Sigmoid colon (tissue), 3 donors: ENCODE results near the gene ITGA7.

ENCODE experiments used
- POLR2A ChIP-seq, 2 donors: fragments of 450-650 bp; IDR thresholded peaks; one replicate each; pipeline ENCODE4 v1.6.1; 2016; ENCODE audit warnings: antibody characterized with exemption in 2 of 2, mild to moderate bottlenecking in 2 of 2, moderate library complexity in 2 of 2
- TF ChIP-seq, protein P1 (sequence below), 4 experiments: fragments of 450-650 bp in 3 of 4; fragments of 200-600 bp in 1 of 4; IDR thresholded peaks; one replicate each; pipeline ENCODE4 v1.5.1; 2016 to 2019; ENCODE audit warnings: antibody characterized with exemption in 4 of 4, mild to moderate bottlenecking in 3 of 4, moderate library complexity in 2 of 4

DNA sequence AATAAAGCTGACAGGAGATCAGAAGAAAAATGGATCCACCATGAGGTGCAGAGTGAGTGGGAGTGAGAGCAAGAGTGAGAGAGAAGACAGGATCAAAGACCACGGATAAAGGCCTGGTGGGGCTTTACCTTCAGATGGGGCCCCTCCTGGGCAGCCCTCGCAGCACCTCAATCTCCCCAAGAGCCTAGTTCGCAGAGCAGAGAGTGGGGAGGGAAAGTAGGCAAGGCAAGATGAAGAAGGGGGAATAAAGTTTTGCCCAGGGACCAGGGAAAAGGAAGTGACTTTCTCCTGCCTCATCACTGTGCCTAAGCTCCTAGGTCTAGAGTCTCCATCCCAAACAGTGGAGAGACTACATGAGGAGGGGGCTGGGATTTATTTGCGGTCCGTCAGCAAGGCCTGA lies 60.7 kb downstream of the ITGA7 start:
- no peak for TF ChIP-seq POLR2A (IDR thresholded peaks at IDR 0.05)
- TF ChIP-seq, protein P1, sequence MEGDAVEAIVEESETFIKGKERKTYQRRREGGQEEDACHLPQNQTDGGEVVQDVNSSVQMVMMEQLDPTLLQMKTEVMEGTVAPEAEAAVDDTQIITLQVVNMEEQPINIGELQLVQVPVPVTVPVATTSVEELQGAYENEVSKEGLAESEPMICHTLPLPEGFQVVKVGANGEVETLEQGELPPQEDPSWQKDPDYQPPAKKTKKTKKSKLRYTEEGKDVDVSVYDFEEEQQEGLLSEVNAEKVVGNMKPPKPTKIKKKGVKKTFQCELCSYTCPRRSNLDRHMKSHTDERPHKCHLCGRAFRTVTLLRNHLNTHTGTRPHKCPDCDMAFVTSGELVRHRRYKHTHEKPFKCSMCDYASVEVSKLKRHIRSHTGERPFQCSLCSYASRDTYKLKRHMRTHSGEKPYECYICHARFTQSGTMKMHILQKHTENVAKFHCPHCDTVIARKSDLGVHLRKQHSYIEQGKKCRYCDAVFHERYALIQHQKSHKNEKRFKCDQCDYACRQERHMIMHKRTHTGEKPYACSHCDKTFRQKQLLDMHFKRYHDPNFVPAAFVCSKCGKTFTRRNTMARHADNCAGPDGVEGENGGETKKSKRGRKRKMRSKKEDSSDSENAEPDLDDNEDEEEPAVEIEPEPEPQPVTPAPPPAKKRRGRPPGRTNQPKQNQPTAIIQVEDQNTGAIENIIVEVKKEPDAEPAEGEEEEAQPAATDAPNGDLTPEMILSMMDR (IDR thresholded peaks at IDR 0.05): no peak
